Ishikawa (cell line): ENCODE results near the gene PDE7B.

ENCODE experiments used
- CEBPB ChIP-seq: IDR thresholded peaks from 2 replicates; pipeline ENCODE4 v1.6.1; 2012
- EP300 ChIP-seq: IDR thresholded peaks from 2 replicates; pipeline ENCODE4 v1.6.1; 2012; ENCODE audit warnings: borderline replicate concordance
- NFIC ChIP-seq: IDR thresholded peaks from 2 replicates; pipeline ENCODE4 v1.6.1; 2012
- RAD21 ChIP-seq: IDR thresholded peaks from 2 replicates; pipeline ENCODE4 v1.6.1; 2012; ENCODE audit warnings: low read depth
- TAF1 ChIP-seq: IDR thresholded peaks from 2 replicates; pipeline ENCODE4 v1.6.1; 2012; ENCODE audit warnings: low read depth, mild to moderate bottlenecking
- YY1 ChIP-seq: IDR thresholded peaks from 2 replicates; pipeline ENCODE4 v1.6.1; 2012; ENCODE audit warnings: low read depth
- ZBTB7A ChIP-seq: IDR thresholded peaks from 2 replicates; pipeline ENCODE4 v1.6.1; 2012; ENCODE audit warnings: low read depth
- TF ChIP-seq, protein P1 (sequence below): IDR thresholded peaks from 2 replicates; pipeline ENCODE4 v1.6.1; 2012
- TF ChIP-seq, protein P2 (sequence below): IDR thresholded peaks from 2 replicates; pipeline ENCODE4 v1.6.1; 2012; ENCODE audit warnings: low read depth, mild to moderate bottlenecking
- TF ChIP-seq, protein P3 (sequence below): IDR thresholded peaks from 2 replicates; pipeline ENCODE4 v1.6.1; 2012

DNA sequence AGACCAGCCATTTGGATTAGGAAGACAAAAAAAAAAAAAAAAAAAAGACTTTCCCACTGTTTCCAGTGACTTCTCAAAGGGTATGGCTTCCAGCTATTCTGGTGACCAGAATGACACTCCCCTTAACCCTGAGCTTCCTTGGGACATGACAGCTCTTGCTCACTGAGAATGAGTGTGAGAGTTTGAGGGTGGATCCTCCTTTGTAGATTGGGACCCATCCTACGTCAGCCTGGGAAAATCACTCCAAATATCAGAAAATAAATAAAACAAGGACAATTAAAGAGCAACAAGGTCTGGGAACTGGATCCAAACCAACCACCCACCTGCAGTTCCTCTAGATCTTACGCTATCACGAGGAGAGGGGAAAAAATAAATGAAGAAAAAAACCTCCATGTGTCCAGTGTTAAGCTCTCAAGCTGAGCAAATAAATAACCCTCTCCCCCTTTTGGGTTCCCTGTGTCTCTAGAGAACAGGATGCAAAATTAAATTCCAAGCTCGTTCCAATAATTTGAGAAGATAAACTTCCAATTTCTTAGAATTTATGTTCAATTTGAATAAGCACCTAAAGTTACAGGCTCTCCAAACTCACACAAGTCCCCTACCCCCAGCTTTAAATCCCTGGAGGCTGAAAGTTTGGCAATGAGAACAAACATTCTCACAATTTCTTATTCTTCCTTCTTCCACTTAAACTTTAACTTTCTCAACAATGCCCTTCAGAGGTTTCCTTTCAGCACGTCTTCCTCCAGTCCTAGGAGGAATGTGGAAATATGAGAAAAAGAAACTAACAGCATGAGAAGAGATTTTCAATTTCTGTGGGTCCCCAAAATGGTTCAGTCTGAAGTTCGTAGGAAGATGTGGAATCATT, 228.4 kb downstream of the PDE7B start:
- no peak for TF ChIP-seq EP300
- no peak for TF ChIP-seq CEBPB
- no peak for TF ChIP-seq TAF1
- TF ChIP-seq, protein P1, sequence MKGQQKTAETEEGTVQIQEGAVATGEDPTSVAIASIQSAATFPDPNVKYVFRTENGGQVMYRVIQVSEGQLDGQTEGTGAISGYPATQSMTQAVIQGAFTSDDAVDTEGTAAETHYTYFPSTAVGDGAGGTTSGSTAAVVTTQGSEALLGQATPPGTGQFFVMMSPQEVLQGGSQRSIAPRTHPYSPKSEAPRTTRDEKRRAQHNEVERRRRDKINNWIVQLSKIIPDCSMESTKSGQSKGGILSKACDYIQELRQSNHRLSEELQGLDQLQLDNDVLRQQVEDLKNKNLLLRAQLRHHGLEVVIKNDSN: no peak
- TF ChIP-seq NFIC: no peak
- no peak for TF ChIP-seq RAD21
- TF ChIP-seq, protein P2, sequence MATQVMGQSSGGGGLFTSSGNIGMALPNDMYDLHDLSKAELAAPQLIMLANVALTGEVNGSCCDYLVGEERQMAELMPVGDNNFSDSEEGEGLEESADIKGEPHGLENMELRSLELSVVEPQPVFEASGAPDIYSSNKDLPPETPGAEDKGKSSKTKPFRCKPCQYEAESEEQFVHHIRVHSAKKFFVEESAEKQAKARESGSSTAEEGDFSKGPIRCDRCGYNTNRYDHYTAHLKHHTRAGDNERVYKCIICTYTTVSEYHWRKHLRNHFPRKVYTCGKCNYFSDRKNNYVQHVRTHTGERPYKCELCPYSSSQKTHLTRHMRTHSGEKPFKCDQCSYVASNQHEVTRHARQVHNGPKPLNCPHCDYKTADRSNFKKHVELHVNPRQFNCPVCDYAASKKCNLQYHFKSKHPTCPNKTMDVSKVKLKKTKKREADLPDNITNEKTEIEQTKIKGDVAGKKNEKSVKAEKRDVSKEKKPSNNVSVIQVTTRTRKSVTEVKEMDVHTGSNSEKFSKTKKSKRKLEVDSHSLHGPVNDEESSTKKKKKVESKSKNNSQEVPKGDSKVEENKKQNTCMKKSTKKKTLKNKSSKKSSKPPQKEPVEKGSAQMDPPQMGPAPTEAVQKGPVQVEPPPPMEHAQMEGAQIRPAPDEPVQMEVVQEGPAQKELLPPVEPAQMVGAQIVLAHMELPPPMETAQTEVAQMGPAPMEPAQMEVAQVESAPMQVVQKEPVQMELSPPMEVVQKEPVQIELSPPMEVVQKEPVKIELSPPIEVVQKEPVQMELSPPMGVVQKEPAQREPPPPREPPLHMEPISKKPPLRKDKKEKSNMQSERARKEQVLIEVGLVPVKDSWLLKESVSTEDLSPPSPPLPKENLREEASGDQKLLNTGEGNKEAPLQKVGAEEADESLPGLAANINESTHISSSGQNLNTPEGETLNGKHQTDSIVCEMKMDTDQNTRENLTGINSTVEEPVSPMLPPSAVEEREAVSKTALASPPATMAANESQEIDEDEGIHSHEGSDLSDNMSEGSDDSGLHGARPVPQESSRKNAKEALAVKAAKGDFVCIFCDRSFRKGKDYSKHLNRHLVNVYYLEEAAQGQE: no peak
- TF ChIP-seq, protein P3, sequence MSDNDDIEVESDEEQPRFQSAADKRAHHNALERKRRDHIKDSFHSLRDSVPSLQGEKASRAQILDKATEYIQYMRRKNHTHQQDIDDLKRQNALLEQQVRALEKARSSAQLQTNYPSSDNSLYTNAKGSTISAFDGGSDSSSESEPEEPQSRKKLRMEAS: no peak
- no peak for TF ChIP-seq YY1
- no peak for TF ChIP-seq ZBTB7A
